Stimulated activated CD4-positive, alpha-beta T cell treated with anti-CD3 and anti-CD28 coated beads, Interleukin-2, amount 100 ng/mL, for 48 hours (primary cell): ENCODE results near the gene PLEKHJ1.

Experiments used
- DNase-seq, 2 donors: peaks; one replicate each; pipeline ENCODE4 v3.0.0-alpha.2; 2020

Gene PLEKHJ1

GRCh38 chr19:2194513-2195078 is 41.5 kb downstream of the PLEKHJ1 start:
- DNase-seq = no peak

- DNase-seq = no peak
Measured at GRCh38 chr19:2193807-2194206, 42.3 kb downstream of the PLEKHJ1 start.

GRCh38 chr19:2192862-2193261 is 43.3 kb downstream of the PLEKHJ1 start:
- DNase-seq = no peak

GRCh38 chr19:2191456-2192310 is 44.4 kb downstream of the PLEKHJ1 start:
- no peak for DNase-seq

- no peak for DNase-seq
Measured at GRCh38 chr19:2190848-2191455, 45.2 kb downstream of the PLEKHJ1 start.

GRCh38 chr19:2189880-2190279 is 46.2 kb downstream of the PLEKHJ1 start:
- DNase-seq = no peak

GRCh38 chr19:2188708-2189385 is 47.3 kb downstream of the PLEKHJ1 start:
- DNase-seq = peak; percentile 10 to 18

- DNase-seq = no peak
Measured at GRCh38 chr19:2187159-2187558, 49.0 kb downstream of the PLEKHJ1 start.

GRCh38 chr19:2186071-2186846 is 49.9 kb downstream of the PLEKHJ1 start:
- DNase-seq = no peak

GRCh38 chr19:2185734-2186070 is 50.4 kb downstream of the PLEKHJ1 start:
- DNase-seq = no peak

GRCh38 chr19:2184422-2184975 is 51.6 kb downstream of the PLEKHJ1 start:
- no peak for DNase-seq
